CD4-positive, CD25-positive, alpha-beta regulatory T cell (primary cell): ENCODE measurements around the gene CTU1. TPM values are rescaled to one million over a fixed set of nuclear protein-coding genes. Genes with fewer than 3 reads are reported as not detected.

Experiments used
- ATAC-seq, 2 donors: fragments of 150-1000 bp; cut with Tn5 transposase; one replicate each; pipeline ENCODE4 v1.10.0; 2021; ENCODE audit warnings: low read depth in 2 of 2, moderate number of reproducible peaks in 2 of 2, moderate library complexity in 1 of 2
- DNase-seq, 3 donors: peaks; one replicate each; pipeline versions ENCODE4 v3.0.0 to v3.0.0-alpha.2; 2012 to 2022; ENCODE audit warnings: mixed read lengths in 1 of 3
- H3K27ac ChIP-seq: one replicate; pipeline ENCODE4 v1.7.0; 2013; ENCODE audit warnings: mild to moderate bottlenecking, low read length; ENCODE audit not compliant: insufficient read depth, poor library complexity, severe bottlenecking
- H3K27me3 ChIP-seq: one replicate; pipeline ENCODE4 v1.7.0; 2013; ENCODE audit warnings: low read length; ENCODE audit not compliant: control insufficient read depth, insufficient read depth
- H3K36me3 ChIP-seq: one replicate; pipeline ENCODE4 v1.7.0; 2013; ENCODE audit warnings: mild to moderate bottlenecking, low read length, moderate library complexity; ENCODE audit not compliant: control insufficient read depth, insufficient read depth
- H3K4me1 ChIP-seq: 2 replicates; pipeline ENCODE4 v1.7.0; 2013; ENCODE audit warnings: mild to moderate bottlenecking, low read length; ENCODE audit not compliant: insufficient read depth, control insufficient read depth, poor library complexity, severe bottlenecking
- H3K4me3 ChIP-seq: one replicate; pipeline ENCODE4 v1.7.0; 2013; ENCODE audit warnings: low read depth, mild to moderate bottlenecking, low read length, moderate library complexity
- H3K9me3 ChIP-seq, 2 experiments: 1 replicate in 1 of 2; 2 replicates in 1 of 2; pipeline ENCODE4 v1.7.0; 2013; ENCODE audit warnings: low read length in 2 of 2, mild to moderate bottlenecking in 1 of 2, moderate library complexity in 1 of 2; ENCODE audit not compliant: control insufficient read depth in 2 of 2
- H3K27ac Mint-ChIP-seq, 3 donors: one replicate each; pipeline ENCODE4 v1.8.0; 2020 to 2022; ENCODE audit warnings: mild to moderate bottlenecking in 3 of 3, mixed read lengths in 3 of 3, moderate library complexity in 2 of 3
- H3K27me3 Mint-ChIP-seq: one replicate; pipeline ENCODE4 v1.8.0; 2022; ENCODE audit warnings: mild to moderate bottlenecking, mixed read lengths
- H3K36me3 Mint-ChIP-seq: one replicate; pipeline ENCODE4 v1.8.0; 2020; ENCODE audit warnings: mixed read lengths
- H3K4me1 Mint-ChIP-seq, 4 donors: one replicate each; pipeline ENCODE4 v1.8.0; 2020 to 2022; ENCODE audit warnings: mixed read lengths in 4 of 4, mild to moderate bottlenecking in 1 of 4
- H3K4me3 Mint-ChIP-seq, 4 donors: one replicate each; pipeline ENCODE4 v1.8.0; 2020 to 2022; ENCODE audit warnings: mild to moderate bottlenecking in 4 of 4, mixed read lengths in 4 of 4, moderate library complexity in 3 of 4
- H3K9me3 Mint-ChIP-seq, 7 donors: one replicate each; pipeline ENCODE4 v1.8.0; 2020 to 2022; ENCODE audit warnings: mixed read lengths in 7 of 7, mild to moderate bottlenecking in 3 of 7, moderate library complexity in 2 of 7
- polyA plus RNA-seq, 4 donors: library from polyadenylated mRNA; unstranded; fragments of 300-500 nt; fragmentation: Illumina TruSeq; gene quantifications; one replicate each; pipeline ENCODE4 v1.2.3, GENCODE V29; 2021
- total RNA-seq: library from RNA; stranded (reverse); gene quantifications from one replicate; pipeline ENCODE4 v1.2.3, GENCODE V29; 2022

Gene CTU1
- total and polyA plus RNA-seq, 5 donors from 2014 or later, result 3.4 to 8.0 (median 5.1) TPM

GRCh38 chr19:51081476-51081875 lies 26.7 kb downstream of the CTU1 start:
- Mint-ChIP-seq H3K4me1 (peaks cover 0 to 4% (median 1%) of the 10 kb centered on the region in 4 donors), H3K36me3 (peaks cover 10% of the 10 kb centered on the region), H3K27ac (no peak overlapping the region), H3K4me3 (no peak overlapping the region), H3K9me3 (peaks cover 0 to 5% (median 0%) of the 10 kb centered on the region in 7 donors), H3K27me3 (peaks cover 16% of the 10 kb centered on the region)
- DNase-seq (no peak), ATAC-seq (no peak)
- Histone ChIP-seq H3K27ac (no peak overlapping the region), H3K4me3 (no peak overlapping the region), H3K27me3 (no peaks in the 10 kb centered on the region), H3K4me1 (no peaks in the 10 kb centered on the region), H3K36me3 (no peaks in the 10 kb centered on the region), H3K9me3 (no peaks in the 10 kb centered on the region)

GRCh38 chr19:51079481-51080110 lies 28.6 kb downstream of the CTU1 start:
- no peaks in the 10 kb centered on the region for H3K9me3 ChIP-seq
- DNase-seq (no peak), ATAC-seq (no peak)
- Mint-ChIP-seq H3K27me3 (peaks cover 16% of the 10 kb centered on the region), H3K9me3 (peaks cover 0 to 4% (median 0%) of the 10 kb centered on the region in 7 donors), H3K36me3 (peaks cover 5% of the 10 kb centered on the region), H3K4me1 (peaks cover 0 to 4% (median 1%) of the 10 kb centered on the region in 4 donors), H3K27ac (no peak overlapping the region), H3K4me3 (no peak overlapping the region)
- no peaks in the 10 kb centered on the region for H3K4me1 ChIP-seq
- H3K27me3 ChIP-seq, result peaks cover 2% of the 10 kb centered on the region
- H3K4me3 ChIP-seq, result no peak overlapping the region
- H3K27ac ChIP-seq, result no peak overlapping the region
- no peaks in the 10 kb centered on the region for H3K36me3 ChIP-seq

GRCh38 chr19:51078731-51079130 lies 29.5 kb downstream of the CTU1 start:
- Mint-ChIP-seq H3K36me3 (peaks cover 5% of the 10 kb centered on the region), H3K27me3 (peaks cover 21% of the 10 kb centered on the region), H3K4me3 (no peak overlapping the region), H3K27ac (no peak overlapping the region), H3K4me1 (peaks cover 0 to 4% (median 1%) of the 10 kb centered on the region in 4 donors), H3K9me3 (peaks cover 0 to 7% (median 4%) of the 10 kb centered on the region in 7 donors)
- H3K4me1 ChIP-seq, result no peaks in the 10 kb centered on the region
- H3K4me3 ChIP-seq, result no peak overlapping the region
- no peak overlapping the region for H3K27ac ChIP-seq
- peaks cover 0 to 4% of the 10 kb centered on the region in 2 experiments for H3K9me3 ChIP-seq
- ATAC-seq (no peak), DNase-seq (no peak)
- peaks cover 2% of the 10 kb centered on the region for H3K27me3 ChIP-seq
- H3K36me3 ChIP-seq, result no peaks in the 10 kb centered on the region

- H3K27ac Mint-ChIP-seq, result no peak overlapping the region
- H3K27me3 Mint-ChIP-seq, result peaks cover 19% of the 10 kb centered on the region
- H3K27ac ChIP-seq, result no peak overlapping the region
- H3K4me1 ChIP-seq, result no peaks in the 10 kb centered on the region
- DNase-seq (no peak), ATAC-seq (no peak)
- no peaks in the 10 kb centered on the region for H3K36me3 Mint-ChIP-seq
- H3K4me3 ChIP-seq, result no peak overlapping the region
- peaks cover 0 to 8% (median 4%) of the 10 kb centered on the region in 7 donors for H3K9me3 Mint-ChIP-seq
- no peak overlapping the region for H3K4me3 Mint-ChIP-seq
- no peaks in the 10 kb centered on the region for H3K36me3 ChIP-seq
- peaks cover 2% of the 10 kb centered on the region for H3K27me3 ChIP-seq
- H3K4me1 Mint-ChIP-seq, result peaks cover 0 to 3% (median 0%) of the 10 kb centered on the region in 4 donors
- peaks cover 0 to 8% of the 10 kb centered on the region in 2 experiments for H3K9me3 ChIP-seq
Measured at GRCh38 chr19:51078104-51078503, 30.1 kb downstream of the CTU1 start.

- H3K27ac ChIP-seq, result no peak overlapping the region
- Mint-ChIP-seq H3K4me1 (peaks cover 0 to 3% (median 0%) of the 10 kb centered on the region in 4 donors), H3K4me3 (no peak overlapping the region), H3K36me3 (no peaks in the 10 kb centered on the region), H3K27me3 (peaks cover 11% of the 10 kb centered on the region), H3K27ac (no peak overlapping the region), H3K9me3 (peaks cover 0 to 8% (median 6%) of the 10 kb centered on the region in 7 donors)
- no peak overlapping the region for H3K4me3 ChIP-seq
- H3K36me3 ChIP-seq, result no peaks in the 10 kb centered on the region
- ATAC-seq (no peak), DNase-seq (no peak)
- H3K9me3 ChIP-seq, result peaks cover 0 to 8% of the 10 kb centered on the region in 2 experiments
- H3K4me1 ChIP-seq, result no peaks in the 10 kb centered on the region
- H3K27me3 ChIP-seq, result peaks cover 2% of the 10 kb centered on the region
Measured at GRCh38 chr19:51076631-51077213, 31.5 kb downstream of the CTU1 start.

GRCh38 chr19:51075998-51076397 lies 32.2 kb downstream of the CTU1 start:
- H3K27ac ChIP-seq, result no peak overlapping the region
- H3K27me3 ChIP-seq, result peaks cover 2% of the 10 kb centered on the region
- Mint-ChIP-seq H3K27me3 (peaks cover 11% of the 10 kb centered on the region), H3K9me3 (peaks cover 0 to 8% (median 6%) of the 10 kb centered on the region in 7 donors), H3K4me1 (peaks cover 0 to 3% (median 0%) of the 10 kb centered on the region in 4 donors), H3K27ac (no peak overlapping the region), H3K36me3 (no peaks in the 10 kb centered on the region), H3K4me3 (no peak overlapping the region)
- ATAC-seq (no peak), DNase-seq (no peak)
- no peaks in the 10 kb centered on the region for H3K4me1 ChIP-seq
- peaks cover 0 to 8% of the 10 kb centered on the region in 2 experiments for H3K9me3 ChIP-seq
- no peaks in the 10 kb centered on the region for H3K36me3 ChIP-seq
- no peak overlapping the region for H3K4me3 ChIP-seq

- H3K4me1 ChIP-seq, result no peaks in the 10 kb centered on the region
- no peak overlapping the region for H3K27ac ChIP-seq
- H3K36me3 Mint-ChIP-seq, result no peaks in the 10 kb centered on the region
- no peak overlapping the region for H3K27ac Mint-ChIP-seq
- peaks cover 16% of the 10 kb centered on the region for H3K27me3 Mint-ChIP-seq
- peaks cover 0 to 8% of the 10 kb centered on the region in 2 experiments for H3K9me3 ChIP-seq
- no peak overlapping the region for H3K4me3 ChIP-seq
- H3K4me1 Mint-ChIP-seq, result peaks cover 0 to under 1% (median 0%) of the 10 kb centered on the region in 4 donors
- DNase-seq, result no peak
- no peak for ATAC-seq
- H3K36me3 ChIP-seq, result no peaks in the 10 kb centered on the region
- H3K4me3 Mint-ChIP-seq, result no peak overlapping the region
- peaks cover 11% of the 10 kb centered on the region for H3K27me3 ChIP-seq
- peaks cover 0 to 8% (median 6%) of the 10 kb centered on the region in 7 donors for H3K9me3 Mint-ChIP-seq
Measured at GRCh38 chr19:51071095-51071405, 37.2 kb downstream of the CTU1 start.
